Measurements from ENCODE around the gene LRP6.
"Not testable (repeated sequence)": the region's sequence is repeated elsewhere in the genome, so short reads cannot be mapped to it uniquely, and the experiment has no call there.

The LRP6 gene

DNA sequence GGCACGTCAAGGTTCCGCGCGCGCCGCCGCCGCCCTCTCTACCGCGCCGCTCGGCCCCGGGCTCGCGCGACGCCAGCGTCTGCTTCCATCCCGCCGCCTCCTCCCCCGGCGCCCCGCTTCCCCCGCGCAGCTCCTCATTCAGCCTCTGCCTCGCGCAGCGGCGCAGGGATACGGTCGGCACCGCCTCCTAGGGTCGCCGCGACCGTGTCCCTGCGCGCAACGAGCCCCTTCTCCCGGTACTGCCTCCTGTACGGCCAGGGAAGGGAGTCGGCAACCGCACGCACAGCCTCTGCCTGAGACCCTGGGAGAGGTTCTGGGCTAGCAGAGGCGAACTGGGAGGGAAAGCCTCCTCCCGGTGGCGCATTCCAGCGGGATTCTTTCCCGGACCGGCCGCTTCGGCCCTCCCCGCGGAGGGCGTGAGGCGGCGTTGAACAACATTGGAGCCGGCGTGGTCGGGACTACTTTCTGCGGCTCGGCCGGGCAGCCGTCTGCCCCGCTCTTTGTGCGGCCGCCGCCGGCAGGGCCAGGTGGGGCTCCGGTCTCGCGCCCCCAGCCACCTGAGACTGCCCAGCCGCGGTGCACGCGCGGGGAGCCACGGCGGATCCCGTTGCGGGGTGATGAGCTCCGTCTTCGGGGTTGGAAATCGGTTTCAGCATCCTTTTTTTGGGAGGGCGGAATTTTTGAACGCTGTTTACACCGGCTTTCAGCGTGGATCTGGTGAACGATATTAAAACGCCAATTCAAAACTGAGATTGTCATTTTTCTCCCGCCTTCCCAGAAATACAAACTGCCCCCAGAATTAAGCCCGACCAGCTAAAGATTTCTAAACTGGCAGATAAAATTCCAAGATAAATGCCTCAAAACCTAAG, at the start of gene LRP6:
LRP6 (minus strand) TSS at position 172 of the 869 bp plus-strand sequence. CDS start 309 bp downstream, outside the sequence.
- TF ChIP-seq, protein P1, sequence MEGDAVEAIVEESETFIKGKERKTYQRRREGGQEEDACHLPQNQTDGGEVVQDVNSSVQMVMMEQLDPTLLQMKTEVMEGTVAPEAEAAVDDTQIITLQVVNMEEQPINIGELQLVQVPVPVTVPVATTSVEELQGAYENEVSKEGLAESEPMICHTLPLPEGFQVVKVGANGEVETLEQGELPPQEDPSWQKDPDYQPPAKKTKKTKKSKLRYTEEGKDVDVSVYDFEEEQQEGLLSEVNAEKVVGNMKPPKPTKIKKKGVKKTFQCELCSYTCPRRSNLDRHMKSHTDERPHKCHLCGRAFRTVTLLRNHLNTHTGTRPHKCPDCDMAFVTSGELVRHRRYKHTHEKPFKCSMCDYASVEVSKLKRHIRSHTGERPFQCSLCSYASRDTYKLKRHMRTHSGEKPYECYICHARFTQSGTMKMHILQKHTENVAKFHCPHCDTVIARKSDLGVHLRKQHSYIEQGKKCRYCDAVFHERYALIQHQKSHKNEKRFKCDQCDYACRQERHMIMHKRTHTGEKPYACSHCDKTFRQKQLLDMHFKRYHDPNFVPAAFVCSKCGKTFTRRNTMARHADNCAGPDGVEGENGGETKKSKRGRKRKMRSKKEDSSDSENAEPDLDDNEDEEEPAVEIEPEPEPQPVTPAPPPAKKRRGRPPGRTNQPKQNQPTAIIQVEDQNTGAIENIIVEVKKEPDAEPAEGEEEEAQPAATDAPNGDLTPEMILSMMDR (conservative IDR thresholded peaks at IDR 0.05; ENCODE audit: low read length) = no peak
- peak; percentile 96 for DNase-seq (ENCODE audit: low read depth)
- H3K4me3 ChIP-seq (ENCODE audit: low read length) = peak within 1 kb of the TSS; percentile 99

DNA sequence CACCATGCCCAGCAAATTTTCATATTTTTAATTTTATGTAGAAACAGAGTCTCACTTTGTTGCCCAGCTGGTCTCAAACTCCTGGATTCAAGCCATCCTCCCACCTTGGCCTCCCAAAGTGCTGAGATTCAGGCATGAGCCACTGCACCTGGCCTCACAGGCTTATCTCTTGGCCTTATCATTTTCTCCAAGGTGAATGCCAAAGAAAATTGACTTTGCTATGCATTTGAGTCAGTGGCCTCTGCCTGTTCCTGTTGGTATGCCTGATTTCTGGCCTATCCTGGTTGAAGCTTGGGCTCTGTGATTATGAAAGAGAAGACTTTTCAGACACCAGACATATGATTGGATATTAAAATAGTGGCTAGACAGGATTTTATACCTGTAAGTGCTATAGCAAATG, 49.0 kb upstream of the LRP6 start:
- no peak overlapping the region for H3K4me3 ChIP-seq (ENCODE audit: low read length)
- TF ChIP-seq, protein P1 (conservative IDR thresholded peaks at IDR 0.05; ENCODE audit: low read length) = no peak
- DNase-seq (ENCODE audit: low read depth) = no peak

- H3K4me3 ChIP-seq (ENCODE audit: low read length); DNase-seq (ENCODE audit: low read depth): not testable (repeated sequence)
Measured at GRCh38 chr12:12310695-12311094, 43.9 kb upstream of the LRP6 start.

- TF ChIP-seq, protein P1 (conservative IDR thresholded peaks at IDR 0.05; ENCODE audit: low read length) = no peak
- H3K4me3 ChIP-seq (ENCODE audit: low read length) = no peak overlapping the region
- no peak for DNase-seq (ENCODE audit: low read depth)
Measured at GRCh38 chr12:12305568-12306300, 38.9 kb upstream of the LRP6 start.

DNA sequence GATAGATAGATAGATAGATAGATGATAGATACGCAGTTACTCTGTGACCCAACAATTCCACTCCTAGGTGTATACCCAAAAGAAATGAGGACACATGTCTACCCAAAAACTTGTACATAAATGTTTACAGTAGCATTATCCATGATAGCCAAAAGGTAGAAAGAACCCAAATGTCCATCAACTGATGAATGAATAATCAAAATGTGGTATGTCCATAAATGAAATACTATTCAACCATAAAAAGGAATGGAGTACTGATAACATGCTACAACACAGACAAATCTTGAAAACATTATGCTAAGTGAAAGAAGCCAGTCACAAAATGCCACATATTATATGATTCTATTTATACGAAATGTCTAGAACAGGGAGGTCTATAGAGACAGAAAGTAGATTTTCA, 36.1 kb upstream of the LRP6 start:
- TF ChIP-seq, protein P1 (conservative IDR thresholded peaks at IDR 0.05; ENCODE audit: low read length) = no peak
- no peak for DNase-seq (ENCODE audit: low read depth)
- H3K4me3 ChIP-seq (ENCODE audit: low read length) = no peak overlapping the region

GRCh38 chr12:12301122-12301521, 34.3 kb upstream of the LRP6 start:
- no peak overlapping the region for H3K4me3 ChIP-seq (ENCODE audit: low read length)
- TF ChIP-seq, protein P1 (conservative IDR thresholded peaks at IDR 0.05; ENCODE audit: low read length) = no peak
- DNase-seq (ENCODE audit: low read depth) = no peak

DNA sequence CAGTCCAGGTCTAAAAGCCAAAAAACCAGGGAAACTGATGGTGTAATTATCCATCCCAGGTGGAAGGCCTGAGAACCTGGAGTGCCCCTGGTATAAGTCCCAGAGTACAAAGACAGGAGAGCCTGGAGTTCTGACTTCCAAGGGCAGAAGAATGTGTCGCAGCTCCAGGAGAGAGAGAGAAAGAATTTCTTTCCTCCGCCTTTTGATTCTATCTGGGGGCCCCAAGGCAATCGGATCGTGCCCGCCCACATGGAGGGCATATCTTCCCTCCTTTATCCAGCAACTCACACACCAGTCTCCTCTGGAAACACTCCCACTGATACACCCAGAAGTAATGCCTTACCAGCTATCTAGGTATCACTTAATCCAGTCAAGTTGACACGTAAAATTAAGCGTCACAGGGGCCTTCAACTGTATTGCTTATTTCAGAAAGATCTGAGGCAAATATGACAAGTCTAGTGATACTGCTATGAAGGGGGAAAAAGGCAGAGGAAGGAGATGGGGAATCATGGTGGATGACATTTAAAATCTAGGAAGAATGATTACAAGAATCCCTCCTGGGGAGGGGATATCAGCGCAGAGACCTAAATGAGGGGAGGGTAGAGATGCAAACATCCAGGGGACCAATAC, 30.5 kb upstream of the LRP6 start:
- no peak overlapping the region for H3K4me3 ChIP-seq (ENCODE audit: low read length)
- TF ChIP-seq, protein P1 (conservative IDR thresholded peaks at IDR 0.05; ENCODE audit: low read length) = no peak
- DNase-seq (ENCODE audit: low read depth) = no peak
